ENCODE results near the gene NBAS. TPM values are rescaled to one million over a fixed set of nuclear protein-coding genes. Genes with fewer than 3 reads are reported as not detected.

NBAS gene
- total RNA-seq, 1 experiment from 2014 or later: 32.5 TPM

DNA sequence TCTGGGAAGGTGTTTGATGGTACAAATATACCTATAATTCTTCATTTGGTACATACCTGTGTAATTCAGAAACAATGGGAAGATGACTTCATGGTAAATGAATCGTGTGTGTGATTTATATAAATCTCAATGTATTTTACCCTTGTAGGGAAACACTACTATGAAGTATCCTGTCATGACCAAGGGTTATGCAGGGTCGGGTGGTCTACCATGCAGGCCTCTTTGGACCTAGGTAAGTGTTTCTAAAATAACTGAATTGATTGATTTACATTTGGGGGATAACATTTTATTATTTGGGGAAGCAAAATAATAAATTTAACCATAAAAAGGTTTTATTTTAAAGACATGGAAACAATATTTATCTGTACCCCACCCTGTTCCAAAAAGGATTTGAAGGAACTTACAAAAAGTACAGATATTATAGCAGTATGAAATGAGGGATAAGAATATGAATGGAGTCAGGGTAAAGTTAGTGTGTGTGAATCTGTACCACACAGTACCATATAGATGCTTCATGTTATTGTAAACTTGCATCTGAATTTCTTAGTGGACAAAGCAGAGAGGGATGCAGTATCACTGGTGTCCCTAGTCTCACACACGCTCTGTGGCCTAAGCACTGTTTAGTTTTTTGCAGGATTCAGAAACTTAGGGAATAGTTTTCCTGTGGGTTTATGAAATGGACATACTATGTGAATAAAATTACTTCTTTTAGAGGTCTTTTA lies 42.1 kb upstream of the NBAS start:
- H3K79me1 ChIP-seq (ENCODE audit: insufficient read depth, low read depth, low read length, poor library complexity, severe bottlenecking): no peaks in the 10 kb centered on the region
- no peaks in the 10 kb centered on the region for H3K79me2 ChIP-seq (ENCODE audit: insufficient read depth, low read length)
- H4K20me1 ChIP-seq (ENCODE audit: control insufficient read depth, insufficient read depth, insufficient read length): no peaks in the 10 kb centered on the region
- H4K5ac ChIP-seq (ENCODE audit: insufficient read length, low read depth, low read length): no peak overlapping the region
- no peaks in the 10 kb centered on the region for H3K27me3 Mint-ChIP-seq (ENCODE audit: low read depth)
- H2AK5ac ChIP-seq (ENCODE audit: insufficient read length, low read length): no peak overlapping the region
- H3K9me3 Mint-ChIP-seq: no peaks in the 10 kb centered on the region
- H3K9ac ChIP-seq (ENCODE audit: extremely low read depth, insufficient read length, low read length): no peak overlapping the region
- H2BK20ac ChIP-seq (ENCODE audit: low read depth, low read length, poor library complexity, severe bottlenecking): no peak overlapping the region
- no peak overlapping the region for H3K4ac ChIP-seq (ENCODE audit: low read depth, low read length)
- no peak overlapping the region for H3K56ac ChIP-seq (ENCODE audit: insufficient read length, low read depth, low read length)
- no peak overlapping the region for H2AFZ ChIP-seq (ENCODE audit: low read length)
- no peak overlapping the region for H3K14ac ChIP-seq (ENCODE audit: insufficient read depth, low read length)
- no peak overlapping the region for H3K23ac ChIP-seq (ENCODE audit: insufficient read length, low read depth, low read length)
- H3K4me2 ChIP-seq (ENCODE audit: insufficient read depth, insufficient read length, low read length): no peak overlapping the region
- H3K9me3 ChIP-seq (ENCODE audit: control insufficient read depth, low read depth, low read length): no peaks in the 10 kb centered on the region
- H3T11ph ChIP-seq (ENCODE audit: low read length): no peak overlapping the region
- H2BK12ac ChIP-seq (ENCODE audit: insufficient read length, low read depth, low read length): no peak overlapping the region
- no peak overlapping the region for H2BK5ac ChIP-seq (ENCODE audit: insufficient read length, low read length)
- H3K4me3 Mint-ChIP-seq: no peak overlapping the region
- H3K18ac ChIP-seq (ENCODE audit: insufficient read length, low read depth, low read length): no peak overlapping the region
- H2BK120ac ChIP-seq (ENCODE audit: low read depth, low read length, poor library complexity, severe bottlenecking): no peak overlapping the region
- no peaks in the 10 kb centered on the region for H3K4me1 Mint-ChIP-seq
- no CpG with 5 or more reads among the region's 3 CpGs for WGBS (ENCODE audit: extremely low coverage, insufficient read length, low lambda C conversion rate)
- TF ChIP-seq, protein P1, sequence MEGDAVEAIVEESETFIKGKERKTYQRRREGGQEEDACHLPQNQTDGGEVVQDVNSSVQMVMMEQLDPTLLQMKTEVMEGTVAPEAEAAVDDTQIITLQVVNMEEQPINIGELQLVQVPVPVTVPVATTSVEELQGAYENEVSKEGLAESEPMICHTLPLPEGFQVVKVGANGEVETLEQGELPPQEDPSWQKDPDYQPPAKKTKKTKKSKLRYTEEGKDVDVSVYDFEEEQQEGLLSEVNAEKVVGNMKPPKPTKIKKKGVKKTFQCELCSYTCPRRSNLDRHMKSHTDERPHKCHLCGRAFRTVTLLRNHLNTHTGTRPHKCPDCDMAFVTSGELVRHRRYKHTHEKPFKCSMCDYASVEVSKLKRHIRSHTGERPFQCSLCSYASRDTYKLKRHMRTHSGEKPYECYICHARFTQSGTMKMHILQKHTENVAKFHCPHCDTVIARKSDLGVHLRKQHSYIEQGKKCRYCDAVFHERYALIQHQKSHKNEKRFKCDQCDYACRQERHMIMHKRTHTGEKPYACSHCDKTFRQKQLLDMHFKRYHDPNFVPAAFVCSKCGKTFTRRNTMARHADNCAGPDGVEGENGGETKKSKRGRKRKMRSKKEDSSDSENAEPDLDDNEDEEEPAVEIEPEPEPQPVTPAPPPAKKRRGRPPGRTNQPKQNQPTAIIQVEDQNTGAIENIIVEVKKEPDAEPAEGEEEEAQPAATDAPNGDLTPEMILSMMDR (conservative IDR thresholded peaks at IDR 0.05): no peak
- H2BK15ac ChIP-seq (ENCODE audit: low read depth, low read length): no peak overlapping the region
- no peak overlapping the region for H3K27ac Mint-ChIP-seq
- no peak overlapping the region for H4K91ac ChIP-seq (ENCODE audit: insufficient read length, low read depth, low read length)
- H3K23me2 ChIP-seq (ENCODE audit: insufficient read length, low read depth, low read length, poor library complexity, severe bottlenecking): no peaks in the 10 kb centered on the region
- DNase-seq: no peak
- no peak overlapping the region for H4K8ac ChIP-seq (replicated peaks; ENCODE audit: insufficient read length, low read depth, low read length)
- no peaks in the 10 kb centered on the region for H3K4me1 ChIP-seq (ENCODE audit: insufficient read depth, low read length)
- no peaks in the 10 kb centered on the region for H3K27me3 ChIP-seq (ENCODE audit: insufficient read depth, low read length)
- H3K36me3 Mint-ChIP-seq (ENCODE audit: insufficient read depth in 1 of 3, low read depth in 3 of 3): peaks cover 59 to 94% (median 89%) of the 10 kb centered on the region in 3 experiments
- H3K27ac ChIP-seq (ENCODE audit: insufficient read length, low read depth, low read length): no peak overlapping the region
